HepG2 (cell line): Measurements from ENCODE around the gene NUAK2.

ENCODE experiments used
- FIP1L1 ChIP-seq: fragments of 200-400 bp; formaldehyde crosslinking; IDR thresholded peaks from 2 replicates; pipeline ENCODE4 v1.6.1; 2018; ENCODE audit warnings: low read depth, mild to moderate bottlenecking, low read length, moderate library complexity, borderline replicate concordance; ENCODE audit not compliant: insufficient read depth
- FOXK1 ChIP-seq: sonication (generic); formaldehyde crosslinking; IDR thresholded peaks from 2 replicates; pipeline ENCODE4 v1.4.0; 2020; ENCODE audit warnings: low read depth, missing genetic modification reagents, borderline replicate concordance
- HIVEP1 ChIP-seq: sonication (generic); formaldehyde crosslinking; IDR thresholded peaks from 2 replicates; pipeline ENCODE4 v1.4.0; 2020; ENCODE audit warnings: mild to moderate bottlenecking, missing genetic modification reagents
- POLR2A ChIP-seq, 2 experiments: IDR thresholded peaks; 2 replicates each; pipeline ENCODE4 v1.6.1; 2011; ENCODE audit warnings: low read depth in 2 of 2, low read length in 2 of 2, mild to moderate bottlenecking in 1 of 2, moderate library complexity in 1 of 2; ENCODE audit not compliant: insufficient read depth in 1 of 2
- ZIK1 ChIP-seq: sonication (generic); formaldehyde crosslinking; IDR thresholded peaks from 2 replicates; pipeline ENCODE4 v1.5.0; 2020; ENCODE audit warnings: mild to moderate bottlenecking, low read depth, missing genetic modification reagents, borderline replicate concordance
- ZMYM4 ChIP-seq: sonication (generic); formaldehyde crosslinking; IDR thresholded peaks from 2 replicates; pipeline ENCODE4 v1.8.1; 2023; ENCODE audit warnings: mild to moderate bottlenecking, missing genetic modification reagents

GRCh38 chr1:205274041-205274691 is 47.4 kb downstream of the NUAK2 start:
- no peak for TF ChIP-seq FIP1L1
- no peak for TF ChIP-seq HIVEP1 (CRISPR knock-in tag)
- TF ChIP-seq FOXK1 = no peak
- TF ChIP-seq ZIK1 (CRISPR knock-in tag) = no peak
- TF ChIP-seq POLR2A (IDR thresholded peaks at IDR 0.05; ENCODE audit: insufficient read depth in 1 of 2, low read depth in 2 of 2, low read length in 2 of 2) = no peak
- TF ChIP-seq ZMYM4 (CRISPR knock-in tag) = no peak
